Measurements from ENCODE around the gene FOXF1. TPM values are rescaled to one million over a fixed set of nuclear protein-coding genes. Genes with fewer than 3 reads are reported as not detected.

Gene FOXF1
- total and polyA plus RNA-seq, 9 of the 15 experiments (the other 6 are each of a cell fraction or from before 2014, with no cell fraction given) = 0.04 TPM; not detected in 8

DNA sequence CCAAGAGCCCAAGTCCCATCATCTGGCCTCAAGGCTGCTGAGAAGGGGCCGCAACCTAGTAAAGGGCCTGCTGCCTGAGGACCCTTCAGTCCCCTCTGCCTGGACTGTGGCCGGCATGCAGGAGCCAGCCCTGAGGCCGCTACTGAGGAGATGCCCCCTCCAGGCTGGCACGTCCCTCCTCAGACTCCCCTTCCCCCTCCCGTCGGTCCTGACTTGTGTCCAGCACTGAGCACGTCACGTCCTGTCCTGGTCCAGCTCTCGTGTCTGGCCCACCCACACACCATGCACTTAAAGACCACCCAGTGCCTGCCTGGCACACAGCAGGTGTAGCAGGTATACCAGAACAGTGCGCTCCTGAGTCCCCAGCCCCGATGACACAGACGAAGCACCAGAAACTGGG, 35.2 kb downstream of the FOXF1 start:
- Histone ChIP-seq H3K4me1 (replicated peaks in 1 of 2; ENCODE audit: control insufficient read depth in 2 of 2, insufficient read depth in 2 of 2, low read length in 2 of 2) (no peaks in the 10 kb centered on the region), H2AFZ (ENCODE audit: low read depth, low read length) (no peak overlapping the region), H3K9me1 (ENCODE audit: control insufficient read depth, insufficient read depth, low read length) (peaks cover 3% of the 10 kb centered on the region), H3K79me2 (ENCODE audit: control insufficient read depth, insufficient read depth, low read length) (no peaks in the 10 kb centered on the region), H3K36me3 (ENCODE audit: control insufficient read depth, insufficient read depth, low read length) (peaks cover 28% of the 10 kb centered on the region; the same call in 2 of the 3 replicates), H3K27me3 (ENCODE audit: control insufficient read depth in 2 of 2, insufficient read depth in 2 of 2, low read length in 2 of 2) (no peaks in the 10 kb centered on the region), H3K9ac (ENCODE audit: insufficient read depth in 1 of 2, low read depth in 2 of 2, low read length in 2 of 2) (no peak overlapping the region), H3K9me3 (replicated peaks; ENCODE audit: control insufficient read depth, insufficient read depth, low read depth, low read length) (no peaks in the 10 kb centered on the region), H4K20me1 (replicated peaks; ENCODE audit: control insufficient read depth, insufficient read depth, low read length) (no peaks in the 10 kb centered on the region), H3K27ac (ENCODE audit: extremely low read depth, low read depth, low read length) (no peak overlapping the region), H3K4me2 (ENCODE audit: insufficient read depth, low read length) (no peak overlapping the region), H3K4me3 (no peak overlapping the region)
- ATAC-seq = no peak
- in situ Hi-C loops (cut with MboI) = no loop called here
- POLR2A ChIA-PET = interaction anchor here (1.1 kb wide), 1 partner anchor 501 kb away, joined by 4 read pairs; no protein-coding TSS in a partner anchor
- FAIRE-seq = no peak
- 82% methylated on average over 7 of the region's 12 CpGs for WGBS (ENCODE audit: insufficient coverage, low coverage, missing lambda C conversion rate)
- no TSS peak for BruUV-seq (replicated peaks)
- no peak for TF ChIP-seq NR2F6 (CRISPR knock-in tag; IDR thresholded peaks at IDR 0.05)
- no peak for TF ChIP-seq ZFPM2 (CRISPR knock-in tag; IDR thresholded peaks at IDR 0.05)
- TF ChIP-seq ELK3 (CRISPR knock-in tag; IDR thresholded peaks at IDR 0.05) = no peak
- no peak for TF ChIP-seq MEF2A (IDR thresholded peaks at IDR 0.05; ENCODE audit: control insufficient read depth, low read depth, low read length)
- TF ChIP-seq HMG20B (CRISPR knock-in tag; IDR thresholded peaks at IDR 0.05) = no peak
- TF ChIP-seq TSC22D4 (tag; IDR thresholded peaks at IDR 0.05) = no peak
- TF ChIP-seq ARID1B (IDR thresholded peaks at IDR 0.05) = no peak
- TF ChIP-seq DACH1 (IDR thresholded peaks at IDR 0.05; ENCODE audit: partially characterized antibody) = no peak
- no peak for TF ChIP-seq MBD2 (IDR thresholded peaks at IDR 0.05; ENCODE audit: borderline replicate concordance, low read depth)
- TF ChIP-seq RHOXF2B (CRISPR knock-in tag; conservative IDR thresholded peaks at IDR 0.05) = no peak
- no peak for TF ChIP-seq ZNF740 (CRISPR knock-in tag; IDR thresholded peaks at IDR 0.05)
- no peak for TF ChIP-seq ZNF740 (tag; IDR thresholded peaks at IDR 0.05)
- TF ChIP-seq MAZ (CRISPR knock-in tag; conservative IDR thresholded peaks at IDR 0.05 in 1 of 2, IDR thresholded peaks at IDR 0.05 in 1 of 2) = no peak
- TF ChIP-seq ZNF764 (CRISPR knock-in tag; IDR thresholded peaks at IDR 0.05; ENCODE audit: low read depth) = no peak
- no peak for DNase-seq (ENCODE audit: extremely low read depth in 1 of 4, low spot score in 3 of 4)
- intact Hi-C loops (cut with micrococcal nuclease) = no loop called here
- CTCF ChIA-PET (ENCODE audit: low intra/inter-chr PET ratio) = no interaction called here

Data from K562 (cell line).